WTC11 (cell line): ENCODE results near the gene GDAP1L1. TPM values are rescaled to one million over a fixed set of nuclear protein-coding genes. Genes with fewer than 3 reads are reported as not detected.

Source experiments
- ATAC-seq: fragments of 200-7000 bp; cut with Tn5 transposase; 2 replicates; pipeline ENCODE4 v1.10.0; 2021; ENCODE audit warnings: mild to moderate bottlenecking, moderate library complexity
- CTCF ChIA-PET: fragments of 300-600 bp; sonication (Branson Sonifier 250); formaldehyde crosslinking; loops from one replicate; lab custom pipeline; 2021; ENCODE audit warnings: antibody characterized with exemption; lab: Charles Lee
- POLR2A ChIA-PET: fragments of 350-600 bp; sonication (Branson Sonifier 250); formaldehyde crosslinking; loops from one replicate; lab custom pipeline; 2021; ENCODE audit warnings: antibody characterized with exemption; lab: Charles Lee
- DNase-seq: peaks from one replicate; pipeline ENCODE4 v3.0.0; 2021; ENCODE audit warnings: low spot score
- H3K27ac Mint-ChIP-seq: 2 replicates; pipeline ENCODE4 v1.8.0; 2021; ENCODE audit warnings: mixed read lengths
- H3K27me3 Mint-ChIP-seq: 2 replicates; pipeline ENCODE4 v1.8.0; 2021; ENCODE audit warnings: low read depth, mild to moderate bottlenecking, moderate library complexity, mixed read lengths
- H3K36me3 Mint-ChIP-seq: 2 replicates; pipeline ENCODE4 v1.8.0; 2021; ENCODE audit warnings: mixed read lengths
- H3K4me1 Mint-ChIP-seq: 2 replicates; pipeline ENCODE4 v1.8.0; 2022; ENCODE audit warnings: mixed read lengths
- H3K4me3 Mint-ChIP-seq: 2 replicates; pipeline ENCODE4 v1.8.0; 2021; ENCODE audit warnings: mild to moderate bottlenecking, moderate library complexity, mixed read lengths
- H3K9me3 Mint-ChIP-seq: 2 replicates; pipeline ENCODE4 v1.8.0; 2021; ENCODE audit warnings: mixed read lengths
- ATF1 ChIP-seq: sonication (generic); formaldehyde crosslinking; IDR thresholded peaks from 2 replicates; pipeline ENCODE4 v1.8.1; 2023; ENCODE audit warnings: mild to moderate bottlenecking, moderate library complexity, missing genetic modification reagents
- CREB1 ChIP-seq: sonication (generic); formaldehyde crosslinking; IDR thresholded peaks from 2 replicates; pipeline ENCODE4 v1.8.0; 2023; ENCODE audit warnings: mild to moderate bottlenecking, missing genetic modification reagents
- ETV6 ChIP-seq: sonication (generic); formaldehyde crosslinking; IDR thresholded peaks from 2 replicates; pipeline ENCODE4 v1.8.1; 2022; ENCODE audit warnings: mild to moderate bottlenecking, missing genetic modification reagents
- GABPB1 ChIP-seq: sonication (generic); formaldehyde crosslinking; IDR thresholded peaks from 2 replicates; pipeline ENCODE4 v1.8.1; 2023; ENCODE audit warnings: mild to moderate bottlenecking, missing genetic modification reagents
- HMGA2 ChIP-seq: fragments of 250-450 bp; sonication (Bioruptor Pico); IDR thresholded peaks from 2 replicates; pipeline ENCODE4 v1.4.0; 2021; ENCODE audit warnings: mild to moderate bottlenecking, moderate library complexity
- IRF2 ChIP-seq: sonication (generic); formaldehyde crosslinking; IDR thresholded peaks from 2 replicates; pipeline ENCODE4 v1.8.0; 2022; ENCODE audit warnings: low read depth, missing genetic modification reagents, borderline replicate concordance
- JUN ChIP-seq: sonication (generic); formaldehyde crosslinking; IDR thresholded peaks from 2 replicates; pipeline ENCODE4 v1.8.0; 2023; ENCODE audit warnings: mild to moderate bottlenecking, missing genetic modification reagents
- MXD4 ChIP-seq: fragments of 250-450 bp; sonication (Bioruptor Pico); IDR thresholded peaks from 2 replicates; pipeline ENCODE4 v1.8.0; 2021; ENCODE audit warnings: mild to moderate bottlenecking, moderate library complexity, borderline replicate concordance
- MYBL2 ChIP-seq: sonication (generic); formaldehyde crosslinking; IDR thresholded peaks from 2 replicates; pipeline ENCODE4 v1.8.1; 2023; ENCODE audit warnings: mild to moderate bottlenecking, moderate library complexity, missing genetic modification reagents
- NFYB ChIP-seq: sonication (generic); formaldehyde crosslinking; conservative IDR thresholded peaks from 2 replicates; pipeline ENCODE4 v1.8.0; 2022; ENCODE audit warnings: low read depth, missing genetic modification reagents
- NR1H2 ChIP-seq: sonication (generic); formaldehyde crosslinking; IDR thresholded peaks from 2 replicates; pipeline ENCODE4 v1.9.0; 2021; ENCODE audit warnings: mild to moderate bottlenecking, moderate library complexity, missing genetic modification reagents
- SOX15 ChIP-seq: fragments of 250-450 bp; sonication (Bioruptor Pico); IDR thresholded peaks from 2 replicates; pipeline ENCODE4 v1.9.0; 2021; ENCODE audit warnings: mild to moderate bottlenecking
- ZBTB21 ChIP-seq: sonication (generic); formaldehyde crosslinking; IDR thresholded peaks from 2 replicates; pipeline ENCODE4 v1.8.1; 2023; ENCODE audit warnings: mild to moderate bottlenecking, missing genetic modification reagents, borderline replicate concordance
- ZNF121 ChIP-seq: sonication (generic); formaldehyde crosslinking; IDR thresholded peaks from 2 replicates; pipeline ENCODE4 v1.8.0; 2023; ENCODE audit warnings: missing genetic modification reagents
- total RNA-seq: library from RNA; stranded (reverse); gene quantifications from 3 replicates; pipeline ENCODE4 v1.2.3, GENCODE V29; 2021
- TF ChIP-seq, protein P1 (sequence below): sonication (generic); formaldehyde crosslinking; conservative IDR thresholded peaks from 2 replicates; pipeline ENCODE4 v1.8.1; 2022; ENCODE audit warnings: mild to moderate bottlenecking, missing genetic modification reagents
- TF ChIP-seq, protein P2 (sequence below): sonication (generic); formaldehyde crosslinking; IDR thresholded peaks from 2 replicates; pipeline ENCODE4 v1.8.1; 2023; ENCODE audit warnings: mild to moderate bottlenecking, missing genetic modification reagents
- TF ChIP-seq, protein P3 (sequence below): sonication (generic); formaldehyde crosslinking; IDR thresholded peaks from 2 replicates; pipeline ENCODE4 v1.8.0; 2022; ENCODE audit warnings: missing genetic modification reagents
- TF ChIP-seq, protein P4 (sequence below): sonication (generic); formaldehyde crosslinking; IDR thresholded peaks from 2 replicates; pipeline ENCODE4 v1.8.1; 2023; ENCODE audit warnings: mild to moderate bottlenecking, moderate library complexity, missing genetic modification reagents
- TF ChIP-seq, protein P5 (sequence below): fragments of 200-600 bp; IDR thresholded peaks from 2 replicates; pipeline ENCODE4 v1.8.0; 2022; ENCODE audit warnings: antibody characterized with exemption
- TF ChIP-seq, protein P6 (sequence below): fragments of 250-450 bp; sonication (Bioruptor Pico); conservative IDR thresholded peaks from 2 replicates; pipeline ENCODE4 v1.9.0; 2021; ENCODE audit warnings: mild to moderate bottlenecking

The GDAP1L1 gene
- total RNA-seq, 1 experiment from 2014 or later, result 7.5 TPM

DNA sequence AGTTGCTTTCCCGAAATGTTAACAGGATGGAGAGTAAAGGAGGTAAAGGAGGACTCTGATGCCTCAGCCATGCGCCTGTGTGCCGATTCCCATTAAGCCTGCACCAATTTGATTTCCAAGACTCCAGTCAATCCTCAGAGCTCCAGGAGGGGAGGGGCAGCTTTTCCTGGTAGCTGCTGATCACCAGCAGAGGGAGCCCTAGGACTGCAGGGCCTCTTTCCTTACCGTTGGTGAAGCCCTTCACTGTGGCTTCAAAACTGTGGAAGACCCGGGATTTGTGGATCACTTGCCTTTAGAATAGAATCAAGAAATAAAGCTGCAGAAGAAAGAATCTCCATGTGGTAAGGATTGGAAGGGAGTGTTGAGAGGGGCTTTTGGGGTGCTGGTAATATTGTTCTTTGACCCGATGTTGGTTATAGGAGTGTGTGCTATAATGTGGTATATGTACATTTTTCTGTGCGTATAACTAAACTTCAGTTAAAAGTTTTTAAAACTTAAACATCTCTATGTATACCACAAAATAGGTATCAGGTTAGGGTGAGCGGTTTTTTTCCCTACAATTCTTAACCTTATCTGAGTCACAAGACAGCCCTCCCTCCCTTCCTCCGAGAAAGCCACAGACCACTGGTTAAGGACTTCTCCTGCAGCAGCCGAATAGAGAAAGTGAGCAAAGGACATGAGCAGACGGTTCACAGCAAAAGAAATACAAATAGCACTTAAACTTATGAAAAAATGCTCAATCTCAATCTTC is 29.6 kb upstream of the GDAP1L1 start:
- Mint-ChIP-seq H3K4me3 (no peak overlapping the region), H3K4me1 (peaks cover 21% of the 10 kb centered on the region), H3K27ac (peak overlapping the region; percentile 58; the same call in 1 of the 2 replicates), H3K9me3 (no peaks in the 10 kb centered on the region), H3K36me3 (no peaks in the 10 kb centered on the region), H3K27me3 (no peaks in the 10 kb centered on the region)
- peak; percentile 84 for ATAC-seq
- TF ChIP-seq GABPB1 (CRISPR knock-in tag) (0 out of 2 replicates have a peak, but pooled peaks have one; percentile 15), ZNF121 (CRISPR knock-in tag) (no peak), CREB1 (CRISPR knock-in tag) (no peak)
- TF ChIP-seq, protein P1, sequence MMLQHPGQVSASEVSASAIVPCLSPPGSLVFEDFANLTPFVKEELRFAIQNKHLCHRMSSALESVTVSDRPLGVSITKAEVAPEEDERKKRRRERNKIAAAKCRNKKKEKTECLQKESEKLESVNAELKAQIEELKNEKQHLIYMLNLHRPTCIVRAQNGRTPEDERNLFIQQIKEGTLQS (CRISPR knock-in tag), result no peak
- TF ChIP-seq, protein P2, sequence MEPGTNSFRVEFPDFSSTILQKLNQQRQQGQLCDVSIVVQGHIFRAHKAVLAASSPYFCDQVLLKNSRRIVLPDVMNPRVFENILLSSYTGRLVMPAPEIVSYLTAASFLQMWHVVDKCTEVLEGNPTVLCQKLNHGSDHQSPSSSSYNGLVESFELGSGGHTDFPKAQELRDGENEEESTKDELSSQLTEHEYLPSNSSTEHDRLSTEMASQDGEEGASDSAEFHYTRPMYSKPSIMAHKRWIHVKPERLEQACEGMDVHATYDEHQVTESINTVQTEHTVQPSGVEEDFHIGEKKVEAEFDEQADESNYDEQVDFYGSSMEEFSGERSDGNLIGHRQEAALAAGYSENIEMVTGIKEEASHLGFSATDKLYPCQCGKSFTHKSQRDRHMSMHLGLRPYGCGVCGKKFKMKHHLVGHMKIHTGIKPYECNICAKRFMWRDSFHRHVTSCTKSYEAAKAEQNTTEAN (CRISPR knock-in tag), result no peak
- TF ChIP-seq, protein P3, sequence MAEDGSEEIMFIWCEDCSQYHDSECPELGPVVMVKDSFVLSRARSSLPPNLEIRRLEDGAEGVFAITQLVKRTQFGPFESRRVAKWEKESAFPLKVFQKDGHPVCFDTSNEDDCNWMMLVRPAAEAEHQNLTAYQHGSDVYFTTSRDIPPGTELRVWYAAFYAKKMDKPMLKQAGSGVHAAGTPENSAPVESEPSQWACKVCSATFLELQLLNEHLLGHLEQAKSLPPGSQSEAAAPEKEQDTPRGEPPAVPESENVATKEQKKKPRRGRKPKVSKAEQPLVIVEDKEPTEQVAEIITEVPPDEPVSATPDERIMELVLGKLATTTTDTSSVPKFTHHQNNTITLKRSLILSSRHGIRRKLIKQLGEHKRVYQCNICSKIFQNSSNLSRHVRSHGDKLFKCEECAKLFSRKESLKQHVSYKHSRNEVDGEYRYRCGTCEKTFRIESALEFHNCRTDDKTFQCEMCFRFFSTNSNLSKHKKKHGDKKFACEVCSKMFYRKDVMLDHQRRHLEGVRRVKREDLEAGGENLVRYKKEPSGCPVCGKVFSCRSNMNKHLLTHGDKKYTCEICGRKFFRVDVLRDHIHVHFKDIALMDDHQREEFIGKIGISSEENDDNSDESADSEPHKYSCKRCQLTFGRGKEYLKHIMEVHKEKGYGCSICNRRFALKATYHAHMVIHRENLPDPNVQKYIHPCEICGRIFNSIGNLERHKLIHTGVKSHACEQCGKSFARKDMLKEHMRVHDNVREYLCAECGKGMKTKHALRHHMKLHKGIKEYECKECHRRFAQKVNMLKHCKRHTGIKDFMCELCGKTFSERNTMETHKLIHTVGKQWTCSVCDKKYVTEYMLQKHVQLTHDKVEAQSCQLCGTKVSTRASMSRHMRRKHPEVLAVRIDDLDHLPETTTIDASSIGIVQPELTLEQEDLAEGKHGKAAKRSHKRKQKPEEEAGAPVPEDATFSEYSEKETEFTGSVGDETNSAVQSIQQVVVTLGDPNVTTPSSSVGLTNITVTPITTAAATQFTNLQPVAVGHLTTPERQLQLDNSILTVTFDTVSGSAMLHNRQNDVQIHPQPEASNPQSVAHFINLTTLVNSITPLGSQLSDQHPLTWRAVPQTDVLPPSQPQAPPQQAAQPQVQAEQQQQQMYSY, result peak; percentile 74
- TF ChIP-seq, protein P4, sequence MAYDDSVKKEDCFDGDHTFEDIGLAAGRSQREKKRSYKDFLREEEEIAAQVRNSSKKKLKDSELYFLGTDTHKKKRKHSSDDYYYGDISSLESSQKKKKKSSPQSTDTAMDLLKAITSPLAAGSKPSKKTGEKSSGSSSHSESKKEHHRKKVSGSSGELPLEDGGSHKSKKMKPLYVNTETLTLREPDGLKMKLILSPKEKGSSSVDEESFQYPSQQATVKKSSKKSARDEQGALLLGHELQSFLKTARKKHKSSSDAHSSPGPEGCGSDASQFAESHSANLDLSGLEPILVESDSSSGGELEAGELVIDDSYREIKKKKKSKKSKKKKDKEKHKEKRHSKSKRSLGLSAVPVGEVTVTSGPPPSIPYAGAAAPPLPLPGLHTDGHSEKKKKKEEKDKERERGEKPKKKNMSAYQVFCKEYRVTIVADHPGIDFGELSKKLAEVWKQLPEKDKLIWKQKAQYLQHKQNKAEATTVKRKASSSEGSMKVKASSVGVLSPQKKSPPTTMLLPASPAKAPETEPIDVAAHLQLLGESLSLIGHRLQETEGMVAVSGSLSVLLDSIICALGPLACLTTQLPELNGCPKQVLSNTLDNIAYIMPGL (CRISPR knock-in tag), result no peak
- TF ChIP-seq, protein P5, sequence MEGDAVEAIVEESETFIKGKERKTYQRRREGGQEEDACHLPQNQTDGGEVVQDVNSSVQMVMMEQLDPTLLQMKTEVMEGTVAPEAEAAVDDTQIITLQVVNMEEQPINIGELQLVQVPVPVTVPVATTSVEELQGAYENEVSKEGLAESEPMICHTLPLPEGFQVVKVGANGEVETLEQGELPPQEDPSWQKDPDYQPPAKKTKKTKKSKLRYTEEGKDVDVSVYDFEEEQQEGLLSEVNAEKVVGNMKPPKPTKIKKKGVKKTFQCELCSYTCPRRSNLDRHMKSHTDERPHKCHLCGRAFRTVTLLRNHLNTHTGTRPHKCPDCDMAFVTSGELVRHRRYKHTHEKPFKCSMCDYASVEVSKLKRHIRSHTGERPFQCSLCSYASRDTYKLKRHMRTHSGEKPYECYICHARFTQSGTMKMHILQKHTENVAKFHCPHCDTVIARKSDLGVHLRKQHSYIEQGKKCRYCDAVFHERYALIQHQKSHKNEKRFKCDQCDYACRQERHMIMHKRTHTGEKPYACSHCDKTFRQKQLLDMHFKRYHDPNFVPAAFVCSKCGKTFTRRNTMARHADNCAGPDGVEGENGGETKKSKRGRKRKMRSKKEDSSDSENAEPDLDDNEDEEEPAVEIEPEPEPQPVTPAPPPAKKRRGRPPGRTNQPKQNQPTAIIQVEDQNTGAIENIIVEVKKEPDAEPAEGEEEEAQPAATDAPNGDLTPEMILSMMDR, result peak; percentile 91
- POLR2A ChIA-PET, result no interaction called here
- peak; percentile 82 for DNase-seq
- CTCF ChIA-PET, result interaction anchor here (0.5 to 5.2 kb wide), 52 partner anchors 9 to 623 kb away, joined by 3 to 85 read pairs (median 4); partner anchors contain the start of genes FITM2, GDAP1L1, HNF4A and TTPAL

DNA sequence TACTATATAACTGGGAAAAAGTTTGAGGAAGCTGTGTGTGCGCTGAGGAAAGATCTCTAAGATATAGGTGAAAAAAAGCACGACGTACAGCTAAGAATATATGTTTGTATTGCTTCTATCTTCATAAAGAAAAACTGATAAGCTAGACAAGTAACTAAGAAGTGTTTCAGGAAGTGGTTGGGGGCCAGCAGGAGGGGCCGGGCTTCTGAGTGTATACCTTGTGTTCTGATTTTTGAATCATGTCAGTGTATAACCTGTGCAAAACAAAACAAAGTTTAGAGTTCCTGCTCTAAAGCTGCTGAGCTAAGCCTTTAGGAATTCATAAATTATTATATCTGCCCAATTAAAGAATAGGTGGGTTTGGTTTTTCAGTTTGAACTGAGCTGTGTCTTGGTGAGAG is 28.7 kb upstream of the GDAP1L1 start:
- no peak for TF ChIP-seq ZBTB21
- no peak for TF ChIP-seq MYBL2 (CRISPR knock-in tag)
- TF ChIP-seq NFYB (CRISPR knock-in tag), result no peak
- no peak for TF ChIP-seq JUN (CRISPR knock-in tag)
- no peak for TF ChIP-seq SOX15 (CRISPR knock-in tag)
- TF ChIP-seq ETV6 (CRISPR knock-in tag), result no peak
- TF ChIP-seq IRF2 (CRISPR knock-in tag), result no peak
- TF ChIP-seq NR1H2, result no peak
- TF ChIP-seq, protein P6, sequence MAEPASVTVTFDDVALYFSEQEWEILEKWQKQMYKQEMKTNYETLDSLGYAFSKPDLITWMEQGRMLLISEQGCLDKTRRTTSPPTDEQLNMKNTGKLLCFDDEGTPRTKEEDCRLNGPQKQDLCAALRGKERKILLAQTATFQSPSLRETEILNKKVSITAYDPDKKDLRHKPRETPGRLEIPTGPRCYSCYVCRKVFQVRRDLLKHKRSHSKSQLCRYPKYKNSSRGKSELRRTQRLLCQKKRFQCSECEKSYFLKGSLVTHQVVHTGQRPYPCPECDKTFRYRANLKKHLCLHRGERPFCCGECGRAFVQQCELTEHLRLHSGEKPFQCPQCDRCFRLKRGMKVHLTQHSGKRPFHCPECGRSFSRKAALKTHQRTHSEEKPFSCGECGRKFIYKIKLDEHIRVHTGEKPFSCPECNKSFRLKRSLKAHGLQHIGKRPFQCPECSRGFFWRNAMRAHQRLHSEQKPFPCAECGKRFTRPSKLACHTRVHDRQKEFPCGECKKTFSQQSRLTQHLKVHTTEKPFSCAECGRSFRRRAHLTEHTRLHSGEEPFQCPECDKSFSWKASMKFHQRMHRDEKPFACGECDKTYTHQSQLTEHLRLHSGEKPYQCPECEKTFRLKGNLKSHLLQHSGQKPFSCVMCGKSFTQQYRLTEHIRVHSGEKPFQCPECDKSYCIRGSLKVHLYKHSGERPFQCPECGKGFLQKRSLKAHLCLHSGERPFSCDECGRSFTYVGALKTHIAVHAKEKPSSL (CRISPR knock-in tag), result no peak
- TF ChIP-seq ZNF121 (CRISPR knock-in tag), result no peak
- TF ChIP-seq ATF1 (CRISPR knock-in tag), result no peak
- TF ChIP-seq HMGA2 (CRISPR knock-in tag), result no peak
- TF ChIP-seq, protein P5, result no peak
- no peak for TF ChIP-seq MXD4
- DNase-seq (no peak), ATAC-seq (no peak)
- POLR2A ChIA-PET, result interaction anchor here (0.9 kb wide), 1 partner anchor 8 kb away, joined by 4 read pairs; the partner anchor contains the start of gene OSER1
- no peak overlapping the region for H3K4me3 Mint-ChIP-seq
- H3K27ac Mint-ChIP-seq, result no peak overlapping the region
- CTCF ChIA-PET, result interaction anchor here (0.9 to 5.2 kb wide), 15 partner anchors 13 to 257 kb away, joined by 3 to 85 read pairs (median 12); partner anchors contain the start of genes FITM2, GDAP1L1 and TTPAL
- no peaks in the 10 kb centered on the region for H3K27me3 Mint-ChIP-seq
- H3K4me1 Mint-ChIP-seq, result peaks cover 28% of the 10 kb centered on the region
- H3K9me3 Mint-ChIP-seq, result no peaks in the 10 kb centered on the region
- H3K36me3 Mint-ChIP-seq, result no peaks in the 10 kb centered on the region
